ENCODE data around the gene TP53I11. TPM values are rescaled to one million over a fixed set of nuclear protein-coding genes. Genes with fewer than 3 reads are reported as not detected.

The TP53I11 gene
- total RNA-seq, 1 experiment from 2014 or later: 46.9 TPM

DNA sequence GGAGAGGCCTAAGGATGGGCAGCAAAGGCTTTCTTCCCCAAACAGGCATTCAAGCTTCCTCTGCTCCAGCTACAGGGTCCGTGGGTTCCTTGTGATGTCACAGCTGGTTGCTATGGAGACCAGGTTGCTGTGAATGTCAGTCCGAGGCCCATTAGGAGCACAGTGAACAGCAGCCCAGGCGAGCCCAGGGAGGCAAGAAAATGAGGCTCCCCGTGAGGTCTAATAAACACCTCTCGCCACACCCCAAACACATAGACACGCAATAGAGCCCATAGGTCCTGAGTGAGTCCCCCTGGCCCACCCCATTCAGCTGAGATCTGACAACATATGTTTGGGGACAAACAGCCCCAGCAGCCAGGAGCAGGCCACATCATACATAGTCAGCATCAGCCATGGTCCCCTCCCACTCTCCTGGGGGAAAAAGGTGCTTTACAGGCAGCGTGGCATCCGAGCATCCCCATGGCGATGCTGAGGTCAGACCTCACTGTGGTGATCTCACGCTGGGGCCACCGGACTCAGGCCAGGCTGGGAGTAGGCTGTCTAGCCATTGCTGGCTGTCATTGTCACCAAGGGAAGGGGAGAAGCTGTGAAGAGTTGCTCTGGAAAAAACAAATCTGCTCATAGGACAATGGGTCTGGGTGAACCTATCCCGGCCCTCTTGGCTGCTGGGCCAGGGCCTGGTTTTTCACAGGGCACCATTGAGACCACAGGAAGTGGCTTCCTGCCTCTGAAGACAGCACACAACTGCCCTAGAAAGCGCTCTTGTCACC is 23.1 kb upstream of the TP53I11 start:
- intact Hi-C loops (cut with micrococcal nuclease): no loop called here
- H3K9ac ChIP-seq (ENCODE audit: low read length): no peak overlapping the region
- DNase-seq (ENCODE audit: low read depth, low spot score): no peak
- no peak overlapping the region for H2AFZ ChIP-seq (ENCODE audit: low read depth, low read length, poor library complexity, severe bottlenecking)
- ATAC-seq: no peak
- no peak overlapping the region for H3K4me2 ChIP-seq (ENCODE audit: low read length)
- ChIA-PET POLR2A (no interaction called here), RAD21 (ENCODE audit: low non-redundant PET in 1 of 2, low total read pairs in 2 of 2, uncharacterized antibody in 2 of 2, unreplicated experiment in 2 of 2) (no interaction called here), CTCF (no interaction called here)
- no peaks in the 10 kb centered on the region for H4K20me1 ChIP-seq (ENCODE audit: insufficient read depth)
- H3K9me2 ChIP-seq (ENCODE audit: insufficient read depth): no peaks in the 10 kb centered on the region
- H3K27ac ChIP-seq (ENCODE audit: low read depth, low read length): no peak overlapping the region
- H3K79me2 ChIP-seq (ENCODE audit: insufficient read depth, low read length): no peaks in the 10 kb centered on the region
- no peaks in the 10 kb centered on the region for H3K9me3 ChIP-seq (ENCODE audit: control insufficient read depth in 1 of 2, insufficient read depth in 1 of 2, low read depth in 1 of 2, low read length in 2 of 2)
- no TSS peak for BruUV-seq (replicated peaks)
- H3K4me1 ChIP-seq (ENCODE audit: control insufficient read depth in 1 of 2, insufficient read depth in 2 of 2, low read length in 2 of 2): peaks cover 2 to 3% of the 10 kb centered on the region in 2 experiments
- TF ChIP-seq SP1 (IDR thresholded peaks at IDR 0.05; ENCODE audit: low read depth): no peak
- no peak for TF ChIP-seq ZFX (IDR thresholded peaks at IDR 0.05)
- TF ChIP-seq ZNF274 (IDR thresholded peaks at IDR 0.05; ENCODE audit: low read depth, low read length): no peak
- no peak for TF ChIP-seq YY1 (IDR thresholded peaks at IDR 0.05; ENCODE audit: extremely low read depth, insufficient replicate concordance, low read depth, low read length)
- no peak for TF ChIP-seq REST (IDR thresholded peaks at IDR 0.05; ENCODE audit: low read depth)
- TF ChIP-seq SIN3A (IDR thresholded peaks at IDR 0.05; ENCODE audit: low read depth): no peak
- TF ChIP-seq JUND (IDR thresholded peaks at IDR 0.05): no peak
- no peak for TF ChIP-seq ELF1 (IDR thresholded peaks at IDR 0.05; ENCODE audit: borderline replicate concordance, low read depth)
- TF ChIP-seq FOSL1 (IDR thresholded peaks at IDR 0.05; ENCODE audit: low read depth): no peak
- TF ChIP-seq CEBPB (IDR thresholded peaks at IDR 0.05; ENCODE audit: low read depth): no peak
- no peak for TF ChIP-seq CBX3 (IDR thresholded peaks at IDR 0.05; ENCODE audit: low read depth)
- TF ChIP-seq TCF7L2 (IDR thresholded peaks at IDR 0.05; ENCODE audit: borderline replicate concordance, extremely low read depth, insufficient read depth, insufficient read length): no peak
- TF ChIP-seq, protein P1, sequence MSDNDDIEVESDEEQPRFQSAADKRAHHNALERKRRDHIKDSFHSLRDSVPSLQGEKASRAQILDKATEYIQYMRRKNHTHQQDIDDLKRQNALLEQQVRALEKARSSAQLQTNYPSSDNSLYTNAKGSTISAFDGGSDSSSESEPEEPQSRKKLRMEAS (IDR thresholded peaks at IDR 0.05): no peak
- no peak for TF ChIP-seq SRF (IDR thresholded peaks at IDR 0.05; ENCODE audit: low read depth)
- TF ChIP-seq, protein P2, sequence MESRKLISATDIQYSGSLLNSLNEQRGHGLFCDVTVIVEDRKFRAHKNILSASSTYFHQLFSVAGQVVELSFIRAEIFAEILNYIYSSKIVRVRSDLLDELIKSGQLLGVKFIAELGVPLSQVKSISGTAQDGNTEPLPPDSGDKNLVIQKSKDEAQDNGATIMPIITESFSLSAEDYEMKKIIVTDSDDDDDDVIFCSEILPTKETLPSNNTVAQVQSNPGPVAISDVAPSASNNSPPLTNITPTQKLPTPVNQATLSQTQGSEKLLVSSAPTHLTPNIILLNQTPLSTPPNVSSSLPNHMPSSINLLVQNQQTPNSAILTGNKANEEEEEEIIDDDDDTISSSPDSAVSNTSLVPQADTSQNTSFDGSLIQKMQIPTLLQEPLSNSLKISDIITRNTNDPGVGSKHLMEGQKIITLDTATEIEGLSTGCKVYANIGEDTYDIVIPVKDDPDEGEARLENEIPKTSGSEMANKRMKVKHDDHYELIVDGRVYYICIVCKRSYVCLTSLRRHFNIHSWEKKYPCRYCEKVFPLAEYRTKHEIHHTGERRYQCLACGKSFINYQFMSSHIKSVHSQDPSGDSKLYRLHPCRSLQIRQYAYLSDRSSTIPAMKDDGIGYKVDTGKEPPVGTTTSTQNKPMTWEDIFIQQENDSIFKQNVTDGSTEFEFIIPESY (IDR thresholded peaks at IDR 0.05; ENCODE audit: extremely low read depth, insufficient replicate concordance, low read length): no peak
- TF ChIP-seq RAD21 (IDR thresholded peaks at IDR 0.05; ENCODE audit: low read depth): no peak
- TF ChIP-seq EZH2phosphoT487 (IDR thresholded peaks at IDR 0.05; ENCODE audit: borderline replicate concordance): no peak
- no peak for TF ChIP-seq POLR2AphosphoS5 (IDR thresholded peaks at IDR 0.05; ENCODE audit: low read depth, low read length)
- TF ChIP-seq CTCF (IDR thresholded peaks at IDR 0.05 in 2 of 3, conservative IDR thresholded peaks at IDR 0.05 in 1 of 3; ENCODE audit: borderline replicate concordance in 1 of 3, insufficient read depth in 1 of 3, low read depth in 2 of 3, low read length in 2 of 3): no peak
- TF ChIP-seq EGR1 (IDR thresholded peaks at IDR 0.05; ENCODE audit: low read depth): no peak
- no peaks in the 10 kb centered on the region for H3K27me3 ChIP-seq (ENCODE audit: insufficient read depth, low read length)
- no peaks in the 10 kb centered on the region for H3K36me3 ChIP-seq (ENCODE audit: control insufficient read depth in 1 of 2, insufficient read depth in 2 of 2, low read length in 2 of 2)
- no peak overlapping the region for H3K4me3 ChIP-seq (replicated peaks in 1 of 2; ENCODE audit: low read depth in 1 of 2, low read length in 2 of 2)

Data from HCT116 (cell line).